GM12878 (cell line): ENCODE measurements around the gene CAMTA1. TPM values are rescaled to one million over a fixed set of nuclear protein-coding genes. Genes with fewer than 3 reads are reported as not detected.

Source experiments
- ATAC-seq: fragments of 200-7000 bp; cut with Tn5 transposase; 3 replicates; pipeline ENCODE4 v1.9.1; 2020; ENCODE audit warnings: mild to moderate bottlenecking, moderate library complexity
- BruUV-seq: library from RNA; stranded (reverse); fragments of 400-500 nt; replicated peaks from 2 replicates; lab custom pipeline; 2021; lab: Mats Ljungman, UMichigan
- CTCF ChIA-PET: fragments of 300-600 bp; sonication (Branson Sonifier 250); formaldehyde crosslinking; extraction: SDS; loops from one replicate; lab custom pipeline; 2021; ENCODE audit warnings: inconsistent platforms; lab: Yijun Ruan, JAX
- POLR2A ChIA-PET: fragments of 350-600 bp; formaldehyde crosslinking; extraction: SDS; loops from one replicate; lab custom pipeline; 2021; ENCODE audit warnings: inconsistent platforms; lab: Charles Lee
- RAD21 ChIA-PET: fragments of 300-600 bp; sonication (Branson Sonifier 250); formaldehyde crosslinking; loops from one replicate; lab custom pipeline; 2023; ENCODE audit warnings: antibody characterized with exemption; ENCODE audit not compliant: unreplicated experiment; lab: Charles Lee
- SMC1A ChIA-PET: fragments of 300-600 bp; sonication (Branson Sonifier 250); formaldehyde crosslinking; loops from one replicate; lab custom pipeline; 2023; ENCODE audit not compliant: unreplicated experiment, uncharacterized antibody; lab: Charles Lee
- DNase-seq: peaks from one replicate; pipeline ENCODE4 v3.0.0-alpha.2; 2011; ENCODE audit warnings: low read depth, low spot score
- FAIRE-seq: peaks from 3 replicates; lab custom pipeline; 2011; peaks lifted over from hg19 to GRCh38; lab: Jason Lieb, UNC
- H2AFZ ChIP-seq: 2 replicates; pipeline ENCODE4 v1.6.0; 2011; ENCODE audit warnings: low read depth, low read length, control low read depth; ENCODE audit not compliant: control insufficient read depth
- H3K27ac ChIP-seq: 2 replicates; pipeline ENCODE4 v1.5.1; 2011; ENCODE audit warnings: control low read depth; ENCODE audit not compliant: control insufficient read depth, insufficient read depth
- H3K27me3 ChIP-seq, 2 experiments: replicated peaks in 1 of 2; 2 replicates each; pipeline versions ENCODE4 v1.6.0 to v1.6.1; 2011; ENCODE audit warnings: low read length in 1 of 2; ENCODE audit not compliant: control insufficient read depth in 2 of 2, insufficient read depth in 2 of 2
- H3K36me3 ChIP-seq, 2 experiments: 2 replicates each; pipeline ENCODE4 v1.5.1; 2011; ENCODE audit warnings: low read length in 1 of 2; ENCODE audit not compliant: control insufficient read depth in 2 of 2, insufficient read depth in 2 of 2
- H3K4me1 ChIP-seq: 2 replicates; pipeline ENCODE4 v1.6.1; 2011; ENCODE audit warnings: mild to moderate bottlenecking, low read length, moderate library complexity, mixed read lengths; ENCODE audit not compliant: control insufficient read depth, insufficient read depth
- H3K4me2 ChIP-seq: 2 replicates; pipeline ENCODE4 v1.6.0; 2011; ENCODE audit warnings: control low read depth; ENCODE audit not compliant: control insufficient read depth, insufficient read depth
- H3K4me3 ChIP-seq: fragments of 200-600 bp; sonication (generic); 2 replicates; pipeline ENCODE4 v1.5.1; 2016
- H3K79me2 ChIP-seq: 2 replicates; pipeline ENCODE4 v1.6.0; 2011; ENCODE audit warnings: low read length; ENCODE audit not compliant: control insufficient read depth, insufficient read depth
- H3K9ac ChIP-seq: 2 replicates; pipeline ENCODE4 v1.8.0; 2011; ENCODE audit warnings: low read length, control low read depth, mixed read lengths; ENCODE audit not compliant: control insufficient read depth, insufficient read depth
- H3K9me3 ChIP-seq: replicated peaks from 3 replicates; pipeline ENCODE4 v1.5.1; 2011; ENCODE audit warnings: mild to moderate bottlenecking, low read length; ENCODE audit not compliant: control insufficient read depth, insufficient read depth
- H4K20me1 ChIP-seq: 2 replicates; pipeline ENCODE4 v1.6.0; 2011; ENCODE audit not compliant: control insufficient read depth, insufficient read depth
- BACH1 ChIP-seq: fragments of 450-650 bp; IDR thresholded peaks from 2 replicates; pipeline ENCODE4 v1.6.1; 2017; ENCODE audit warnings: mild to moderate bottlenecking, borderline replicate concordance
- ETV6 ChIP-seq, 2 experiments: fragments of 450-650 bp in 1 of 2; IDR thresholded peaks in 1 of 2; conservative IDR thresholded peaks in 1 of 2; 2 replicates each; pipeline ENCODE4 v1.6.1; 2014; ENCODE audit warnings: antibody characterized with exemption in 1 of 2, borderline replicate concordance in 1 of 2, low read depth in 1 of 2, mild to moderate bottlenecking in 1 of 2, moderate library complexity in 1 of 2
- IRF4 ChIP-seq: IDR thresholded peaks from 2 replicates; pipeline ENCODE4 v1.6.1; 2011; ENCODE audit warnings: low read depth, low read length
- PAX5 ChIP-seq: IDR thresholded peaks from 2 replicates; pipeline ENCODE4 v1.6.1; 2011; ENCODE audit warnings: low read depth, low read length, borderline replicate concordance
- PBX3 ChIP-seq: IDR thresholded peaks from 2 replicates; pipeline ENCODE4 v1.6.1; 2011; ENCODE audit warnings: mild to moderate bottlenecking, low read depth, low read length, moderate library complexity; ENCODE audit not compliant: insufficient replicate concordance
- TARDBP ChIP-seq: IDR thresholded peaks from 2 replicates; pipeline ENCODE4 v1.6.1; 2016; ENCODE audit warnings: borderline replicate concordance
- ZBTB33 ChIP-seq: fragments of 450-650 bp; IDR thresholded peaks from 2 replicates; pipeline ENCODE4 v1.6.1; 2017; ENCODE audit warnings: mild to moderate bottlenecking
- WGBS: methylation state at CpG from one replicate; pipeline ENCODE4 v1.1.6; 2016; ENCODE audit warnings: low lambda C conversion rate; ENCODE audit not compliant: insufficient replicate concordance, insufficient coverage; ENCODE audit errors: missing lambda C conversion rate; 5-methylcytosine and 5-hydroxymethylcytosine counted together
- in situ Hi-C: fragments of 300-500 bp; cut with MboI; formaldehyde crosslinking; loops from 9 replicates; pipeline ENCODE4 v1.14.3; 2018; ENCODE audit warnings: mixed read lengths
- intact Hi-C: fragments of 100-400 bp; cut with micrococcal nuclease; formaldehyde crosslinking; loops from one replicate; pipeline ENCODE4 v1.14.2; 2022; ENCODE audit not compliant: unreplicated experiment
- polyA plus RNA-seq, 11 experiments: library from polyadenylated mRNA; depleted of rRNA in 4 of 11; unstranded in 6 of 11; stranded (reverse) in 5 of 11; fragments of >200 nt; fragmentation: Nextera tagmentation in 4 of 11; fragmentation: Illumina TruSeq in 1 of 11; extraction: Ambion mirVana in 4 of 11; extraction: Trizol in 1 of 11; gene quantifications; 1 replicate in 1 of 11; 2 replicates in 10 of 11; pipeline versions ENCODE4 v1.2.1 to v1.2.3, GENCODE V29; 2011 to 2016; ENCODE audit warnings: inconsistent platforms in 2 of 11, missing spikeins in 2 of 11, low read depth in 1 of 11
- total RNA-seq, 4 experiments: library from RNA; depleted of rRNA in 3 of 4; stranded (reverse); fragments of >200 nt in 3 of 4; fragmentation: Illumina TruSeq in 1 of 4; extraction: Trizol in 1 of 4; gene quantifications; 2 replicates each; pipeline versions ENCODE4 v1.2.1 to v1.2.3, GENCODE V29; 2013 to 2021
- TF ChIP-seq, protein P1 (sequence below): IDR thresholded peaks from 2 replicates; pipeline ENCODE4 v1.6.1; 2011; ENCODE audit warnings: borderline replicate concordance, low read depth, mild to moderate bottlenecking, moderate library complexity, low read length; ENCODE audit not compliant: insufficient read depth, poor library complexity, severe bottlenecking

CAMTA1 gene
- total and polyA plus RNA-seq, 10 of the 15 experiments (the other 5 are each of a cell fraction or from before 2014, with no cell fraction given), result 37.7 to 148 (median 76.4) TPM

GRCh38 chr1:6984986-6985385 lies 199.7 kb downstream of the CAMTA1 start:
- ChIA-PET SMC1A (no interaction called here), RAD21 (no interaction called here), CTCF (no interaction called here), POLR2A (no interaction called here)
- FAIRE-seq (no peak), DNase-seq (no peak), ATAC-seq (no peak)
- H3K27me3 ChIP-seq, result no peaks in the 10 kb centered on the region; a peak in 1 of 4 replicates
- no peak overlapping the region for H2AFZ ChIP-seq
- in situ Hi-C loops (no loop called here), intact Hi-C loops (no loop called here)
- no peaks in the 10 kb centered on the region; the same call in 2 of the 3 replicates for H3K9me3 ChIP-seq
- H3K9ac ChIP-seq, result no peak overlapping the region
- no peak overlapping the region for H3K27ac ChIP-seq
- BruUV-seq, result no TSS peak
- TF ChIP-seq, protein P1, sequence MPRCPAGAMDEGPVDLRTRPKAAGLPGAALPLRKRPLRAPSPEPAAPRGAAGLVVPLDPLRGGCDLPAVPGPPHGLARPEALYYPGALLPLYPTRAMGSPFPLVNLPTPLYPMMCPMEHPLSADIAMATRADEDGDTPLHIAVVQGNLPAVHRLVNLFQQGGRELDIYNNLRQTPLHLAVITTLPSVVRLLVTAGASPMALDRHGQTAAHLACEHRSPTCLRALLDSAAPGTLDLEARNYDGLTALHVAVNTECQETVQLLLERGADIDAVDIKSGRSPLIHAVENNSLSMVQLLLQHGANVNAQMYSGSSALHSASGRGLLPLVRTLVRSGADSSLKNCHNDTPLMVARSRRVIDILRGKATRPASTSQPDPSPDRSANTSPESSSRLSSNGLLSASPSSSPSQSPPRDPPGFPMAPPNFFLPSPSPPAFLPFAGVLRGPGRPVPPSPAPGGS, result no peak
- TF ChIP-seq IRF4 (no peak), PAX5 (no peak), TARDBP (no peak), PBX3 (no peak), BACH1 (no peak), ETV6 (conservative IDR thresholded peaks at IDR 0.05 in 1 of 2, IDR thresholded peaks at IDR 0.05 in 1 of 2; ENCODE audit: borderline replicate concordance in 1 of 2, low read depth in 1 of 2) (no peak), ZBTB33 (no peak)
- H3K4me2 ChIP-seq, result no peak overlapping the region
- no peaks in the 10 kb centered on the region for H3K4me1 ChIP-seq
- no peaks in the 10 kb centered on the region for H3K79me2 ChIP-seq
- 8% methylated on average over 7 of the region's 7 CpGs for WGBS
- H4K20me1 ChIP-seq, result no peaks in the 10 kb centered on the region
- H3K4me3 ChIP-seq, result no peak overlapping the region
- H3K36me3 ChIP-seq, result no peaks in the 10 kb centered on the region
